Suprapubic skin (tissue), 4 donors: ENCODE data around the gene ANOS1. TPM values are rescaled to one million over a fixed set of nuclear protein-coding genes. Genes with fewer than 3 reads are reported as not detected.
"Not testable (repeated sequence)": the region's sequence is repeated elsewhere in the genome, so short reads cannot be mapped to it uniquely, and the experiment has no call there.

Experiments
- DNase-seq, 2 donors: peaks; one replicate each; pipeline ENCODE4 v3.0.0-alpha.2; 2019; ENCODE audit warnings: low spot score in 2 of 2
- H3K27ac ChIP-seq: fragments of 200-600 bp; sonication (generic); one replicate; pipeline ENCODE4 v1.5.1; 2019
- H3K27me3 ChIP-seq: fragments of 200-600 bp; sonication (generic); one replicate; pipeline ENCODE4 v1.5.1; 2019
- H3K36me3 ChIP-seq: fragments of 200-600 bp; sonication (generic); one replicate; pipeline ENCODE4 v1.5.1; 2019
- H3K4me1 ChIP-seq: fragments of 200-600 bp; sonication (generic); one replicate; pipeline ENCODE4 v1.5.1; 2019
- H3K4me3 ChIP-seq: fragments of 200-600 bp; sonication (generic); one replicate; pipeline ENCODE4 v1.5.1; 2019; ENCODE audit warnings: mild to moderate bottlenecking
- H3K9me3 ChIP-seq: fragments of 200-600 bp; sonication (generic); one replicate; pipeline ENCODE4 v1.5.1; 2019
- CTCF ChIP-seq, 2 donors: fragments of 200-600 bp in 1 of 2; fragments of 450-650 bp in 1 of 2; sonication (generic) in 1 of 2; IDR thresholded peaks; one replicate each; pipeline ENCODE4 v1.5.1; 2016 to 2019; ENCODE audit warnings: antibody characterized with exemption in 2 of 2, mild to moderate bottlenecking in 1 of 2, moderate library complexity in 1 of 2
- EP300 ChIP-seq: sonication (generic); formaldehyde crosslinking; IDR thresholded peaks from one replicate; pipeline ENCODE4 v1.6.1; 2017; ENCODE audit warnings: antibody characterized with exemption
- POLR2A ChIP-seq, 2 donors: fragments of 450-650 bp; IDR thresholded peaks; one replicate each; pipeline ENCODE4 v1.6.1; 2017; ENCODE audit warnings: antibody characterized with exemption in 2 of 2, mild to moderate bottlenecking in 2 of 2, moderate library complexity in 2 of 2
- POLR2AphosphoS5 ChIP-seq, 3 donors: sonication (generic); formaldehyde crosslinking; IDR thresholded peaks; one replicate each; pipeline ENCODE4 v1.6.1; 2017; ENCODE audit warnings: antibody characterized with exemption in 3 of 3
- WGBS: methylation state at CpG from one replicate; pipeline ENCODE4 v1.1.5; 2018; 5-methylcytosine and 5-hydroxymethylcytosine counted together
- total RNA-seq, 4 donors: library from RNA; depleted of rRNA; stranded (reverse); fragments of >200 nt; gene quantifications; one replicate each; pipeline ENCODE4 v1.1.0, GENCODE V29; 2016

Gene ANOS1
- total RNA-seq = 1 to 10 TPM; 3.8 to 9.7 (median 5.7) TPM

GRCh38 chrX:8731559-8732395, at the start of gene ANOS1:
TSS of gene ANOS1 (minus strand) at chrX:8732137. CDS start at chrX:8732036, 101 bp downstream.
- H3K36me3 ChIP-seq = no peaks in the 10 kb centered on the region
- 0% methylated on average over 1 of the region's 88 CpGs for WGBS

GRCh38 chrX:8773117-8773516, 41.2 kb upstream of the ANOS1 start:
- Histone ChIP-seq H3K4me3 (no peak overlapping the region), H3K4me1 (no peaks in the 10 kb centered on the region), H3K27me3 (no peaks in the 10 kb centered on the region), H3K36me3 (no peaks in the 10 kb centered on the region), H3K9me3 (no peaks in the 10 kb centered on the region), H3K27ac (no peak overlapping the region)
- no peak for DNase-seq
- no peak for TF ChIP-seq CTCF (IDR thresholded peaks at IDR 0.05)
- no peak for TF ChIP-seq EP300
- no peak for TF ChIP-seq POLR2A (IDR thresholded peaks at IDR 0.05)
- no peak for TF ChIP-seq POLR2AphosphoS5 (IDR thresholded peaks at IDR 0.05)
- WGBS = 73% methylated on average over 2 of the region's 5 CpGs

More at GRCh38 chrX:8731559-8732395, at the start of gene ANOS1:
- no peak within 1 kb of the TSS for H3K27ac ChIP-seq
- no peak for DNase-seq
- peaks cover 4% of the 10 kb centered on the region for H3K4me1 ChIP-seq
- H3K27me3 ChIP-seq = peaks cover 7% of the 10 kb centered on the region
- peak within 1 kb of the TSS; percentile 55 for H3K4me3 ChIP-seq
- no peaks in the 10 kb centered on the region for H3K9me3 ChIP-seq
- TF ChIP-seq EP300 = no peak
- TF ChIP-seq POLR2AphosphoS5 (IDR thresholded peaks at IDR 0.05) = no peak
- no peak for TF ChIP-seq CTCF (IDR thresholded peaks at IDR 0.05)
- no peak for TF ChIP-seq POLR2A (IDR thresholded peaks at IDR 0.05)

- no peaks in the 10 kb centered on the region for H3K9me3 ChIP-seq
- no peaks in the 10 kb centered on the region for H3K36me3 ChIP-seq
- WGBS = 95% methylated on average over 2 of the region's 2 CpGs
- DNase-seq = no peak
- H3K27ac ChIP-seq = no peak overlapping the region
- H3K27me3 ChIP-seq = no peaks in the 10 kb centered on the region
- no peak for TF ChIP-seq CTCF (IDR thresholded peaks at IDR 0.05)
- no peak overlapping the region for H3K4me3 ChIP-seq
- no peaks in the 10 kb centered on the region for H3K4me1 ChIP-seq
Measured at GRCh38 chrX:8760021-8760420, 28.1 kb upstream of the ANOS1 start.

- not testable (repeated sequence) for DNase-seq, H3K27me3 ChIP-seq, H3K27ac ChIP-seq, H3K9me3 ChIP-seq, H3K4me3 ChIP-seq, H3K4me1 ChIP-seq, H3K36me3 ChIP-seq
- WGBS = 65% methylated on average over 5 of the region's 5 CpGs
Measured at GRCh38 chrX:8758706-8759105, 26.8 kb upstream of the ANOS1 start.

GRCh38 chrX:8757609-8758389, 25.9 kb upstream of the ANOS1 start:
- DNase-seq, H3K36me3 ChIP-seq, H3K27me3 ChIP-seq, H3K4me3 ChIP-seq, H3K4me1 ChIP-seq, H3K27ac ChIP-seq, H3K9me3 ChIP-seq: not testable (repeated sequence)
- WGBS = 73% methylated on average over 7 of the region's 7 CpGs

- no peaks in the 10 kb centered on the region for H3K36me3 ChIP-seq
- TF ChIP-seq POLR2AphosphoS5 (IDR thresholded peaks at IDR 0.05) (no peak), EP300 (no peak), CTCF (IDR thresholded peaks at IDR 0.05) (no peak), POLR2A (IDR thresholded peaks at IDR 0.05) (no peak)
- H3K4me1 ChIP-seq = no peaks in the 10 kb centered on the region
- DNase-seq = no peak
- H3K27ac ChIP-seq = no peak overlapping the region
- no peaks in the 10 kb centered on the region for H3K9me3 ChIP-seq
- H3K4me3 ChIP-seq = no peak overlapping the region
- H3K27me3 ChIP-seq = no peaks in the 10 kb centered on the region
Measured at GRCh38 chrX:8755813-8756212, 23.9 kb upstream of the ANOS1 start.
